Lung (tissue), 12 donors: Measurements from ENCODE around the gene TC2N. TPM values are rescaled to one million over a fixed set of nuclear protein-coding genes. Genes with fewer than 3 reads are reported as not detected.

Experiments
- ATAC-seq: fragments of 200-7000 bp; cut with Tn5 transposase; one replicate; pipeline ENCODE4 v1.9.1; 2020; ENCODE audit warnings: moderate number of reproducible peaks; ENCODE audit not compliant: insufficient read depth, low FRiP score
- DNase-seq, 3 donors: peaks; one replicate each; pipeline ENCODE4 v3.0.0-alpha.2; 2013 to 2017
- H3K27ac ChIP-seq, 2 donors: one replicate each; pipeline ENCODE4 v1.5.1; 2013; ENCODE audit warnings: mild to moderate bottlenecking in 2 of 2, moderate library complexity in 2 of 2, control low read depth in 1 of 2, inconsistent platforms in 1 of 2, low read depth in 1 of 2, low read length in 1 of 2
- H3K27me3 ChIP-seq, 3 donors: one replicate each; pipeline ENCODE4 v1.5.1; 2013; ENCODE audit warnings: low read length in 2 of 3; ENCODE audit not compliant: control insufficient read depth in 3 of 3, insufficient read depth in 3 of 3
- H3K36me3 ChIP-seq, 4 donors: one replicate each; pipeline ENCODE4 v1.5.1; 2013; ENCODE audit warnings: low read length in 4 of 4, mild to moderate bottlenecking in 1 of 4, moderate library complexity in 1 of 4; ENCODE audit not compliant: control insufficient read depth in 4 of 4, insufficient read depth in 4 of 4
- H3K4me1 ChIP-seq, 5 donors: one replicate each; pipeline ENCODE4 v1.5.1; 2013; ENCODE audit warnings: low read length in 5 of 5, mild to moderate bottlenecking in 2 of 5, moderate library complexity in 1 of 5; ENCODE audit not compliant: control insufficient read depth in 5 of 5, insufficient read depth in 5 of 5
- H3K4me3 ChIP-seq: one replicate; pipeline ENCODE4 v1.5.1; 2013; ENCODE audit warnings: mild to moderate bottlenecking, control low read depth, moderate library complexity
- H3K9ac ChIP-seq, 2 donors: one replicate each; pipeline ENCODE4 v1.5.1; 2013; ENCODE audit warnings: low read length in 2 of 2, control low read depth in 1 of 2; ENCODE audit not compliant: insufficient read depth in 1 of 2
- H3K9me3 ChIP-seq, 4 donors: one replicate each; pipeline ENCODE4 v1.5.1; 2013; ENCODE audit warnings: low read length in 3 of 4, mild to moderate bottlenecking in 1 of 4, moderate library complexity in 1 of 4; ENCODE audit not compliant: control insufficient read depth in 4 of 4, insufficient read depth in 3 of 4
- WGBS, 2 donors: extraction: QIAGEN DNeasy Blood & Tissue Kit; methylation state at CpG; one replicate each; pipeline ENCODE4 v1.1.7; 2013; 5-methylcytosine and 5-hydroxymethylcytosine counted together
- polyA plus RNA-seq, 2 donors: library from polyadenylated mRNA; stranded (reverse); fragments of 200-250 nt; gene quantifications; one replicate each; pipeline ENCODE4 v1.2.1, GENCODE V29; 2013
- total RNA-seq, 2 donors: library from RNA; depleted of rRNA in 1 of 2; stranded (reverse); fragments of >200 nt in 1 of 2; gene quantifications; one replicate each; pipeline ENCODE4 v1.2.1, GENCODE V29; 2014 to 2021
- TF ChIP-seq, protein P1 (sequence below): IDR thresholded peaks from 2 replicates; pipeline ENCODE4 v1.5.1; 2012; ENCODE audit warnings: mild to moderate bottlenecking; ENCODE audit errors: control extremely low read depth, extremely low read depth
- donor health status: control.
- donor health status: control.
- donor health status: Bipolar disorder and iron deficiency.
- donor health status: healthy.
- donor health status: DM: yes; HTN: yes; CAD: no.

TC2N gene
- total and polyA plus RNA-seq, 4 donors: 20.4 to 128 (median 43.9) TPM

DNA sequence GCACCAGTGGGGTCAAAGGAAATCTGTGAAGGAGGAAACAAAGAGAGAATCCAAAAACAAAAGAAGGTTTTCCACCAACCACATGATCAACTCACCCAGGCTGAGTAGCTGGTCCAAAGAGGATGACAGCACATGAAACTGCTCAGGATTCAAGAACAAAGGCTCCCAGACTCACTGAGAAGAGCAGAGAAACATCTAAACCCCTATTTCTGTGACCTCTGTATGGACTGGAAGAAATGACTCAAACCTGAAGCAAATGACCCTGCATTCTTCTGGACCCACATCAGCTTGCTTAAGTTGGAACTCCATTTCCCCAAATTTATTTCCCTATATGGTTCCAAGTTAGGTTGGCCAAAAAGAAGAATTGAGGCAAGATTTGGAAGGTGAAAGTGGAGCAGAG, 26.3 kb downstream of the TC2N start:
- Histone ChIP-seq H3K36me3 (no peaks in the 10 kb centered on the region), H3K4me1 (peaks cover 0 to 7% (median 0%) of the 10 kb centered on the region in 5 donors), H3K9me3 (no peaks in the 10 kb centered on the region), H3K4me3 (no peak overlapping the region), H3K27ac (no peak overlapping the region), H3K27me3 (peaks cover 0 to 22% (median 14%) of the 10 kb centered on the region in 3 donors), H3K9ac (no peak overlapping the region)
- no peak for DNase-seq
- ATAC-seq: no peak
- TF ChIP-seq, protein P1, sequence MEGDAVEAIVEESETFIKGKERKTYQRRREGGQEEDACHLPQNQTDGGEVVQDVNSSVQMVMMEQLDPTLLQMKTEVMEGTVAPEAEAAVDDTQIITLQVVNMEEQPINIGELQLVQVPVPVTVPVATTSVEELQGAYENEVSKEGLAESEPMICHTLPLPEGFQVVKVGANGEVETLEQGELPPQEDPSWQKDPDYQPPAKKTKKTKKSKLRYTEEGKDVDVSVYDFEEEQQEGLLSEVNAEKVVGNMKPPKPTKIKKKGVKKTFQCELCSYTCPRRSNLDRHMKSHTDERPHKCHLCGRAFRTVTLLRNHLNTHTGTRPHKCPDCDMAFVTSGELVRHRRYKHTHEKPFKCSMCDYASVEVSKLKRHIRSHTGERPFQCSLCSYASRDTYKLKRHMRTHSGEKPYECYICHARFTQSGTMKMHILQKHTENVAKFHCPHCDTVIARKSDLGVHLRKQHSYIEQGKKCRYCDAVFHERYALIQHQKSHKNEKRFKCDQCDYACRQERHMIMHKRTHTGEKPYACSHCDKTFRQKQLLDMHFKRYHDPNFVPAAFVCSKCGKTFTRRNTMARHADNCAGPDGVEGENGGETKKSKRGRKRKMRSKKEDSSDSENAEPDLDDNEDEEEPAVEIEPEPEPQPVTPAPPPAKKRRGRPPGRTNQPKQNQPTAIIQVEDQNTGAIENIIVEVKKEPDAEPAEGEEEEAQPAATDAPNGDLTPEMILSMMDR: no peak

DNA sequence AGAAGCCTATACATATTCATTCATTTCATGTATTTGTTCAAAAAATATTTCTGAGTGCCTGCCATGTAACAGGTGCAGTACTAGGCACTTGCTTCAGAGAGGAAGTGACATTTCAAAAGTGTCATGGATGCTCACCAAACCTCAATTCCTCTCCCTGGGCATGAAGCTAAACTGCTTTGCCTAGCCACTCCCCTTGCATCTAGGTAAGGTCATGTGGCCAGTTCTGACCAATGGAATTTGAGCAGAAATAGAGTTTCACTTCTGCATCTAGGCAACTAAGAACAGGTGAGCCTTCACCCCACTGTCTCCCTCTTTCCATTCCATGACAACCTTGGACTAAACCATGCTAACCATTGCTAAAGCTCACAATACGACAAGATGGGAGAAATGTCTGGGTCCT, 27.6 kb downstream of the TC2N start:
- Histone ChIP-seq H3K4me3 (no peak overlapping the region), H3K4me1 (peaks cover 0 to 7% (median 0%) of the 10 kb centered on the region in 5 donors), H3K27ac (no peak overlapping the region), H3K9me3 (no peaks in the 10 kb centered on the region), H3K9ac (no peak overlapping the region), H3K36me3 (no peaks in the 10 kb centered on the region), H3K27me3 (peaks cover 0 to 30% (median 20%) of the 10 kb centered on the region in 3 donors)
- TF ChIP-seq, protein P1: no peak
- 97 to 99% methylated on average over 1 of the region's 1 CpG for WGBS, 2 donors
- no peak for ATAC-seq
- DNase-seq: no peak

DNA sequence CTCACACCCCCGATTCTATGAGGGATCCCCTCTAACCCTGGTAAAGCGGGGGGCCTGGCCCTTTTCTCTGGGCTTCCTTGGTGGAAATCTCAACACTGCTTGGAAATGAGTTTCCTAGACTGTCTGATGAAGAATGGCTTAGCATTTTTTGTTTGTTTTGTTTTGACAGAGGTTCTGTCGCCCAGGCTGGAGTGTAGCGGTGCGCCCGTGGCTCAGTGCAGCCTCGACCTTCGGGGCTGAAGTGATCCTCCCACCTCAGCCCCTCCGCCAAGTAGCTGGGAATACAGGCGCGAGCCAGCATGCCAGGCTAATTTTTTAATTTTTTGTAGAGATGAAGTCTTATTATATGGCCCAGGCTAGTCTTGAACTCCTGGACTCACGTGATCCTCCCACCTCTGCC, 30.3 kb downstream of the TC2N start:
- H3K27ac ChIP-seq: peak overlapping the region in 1 of 2 donors; percentile 32
- H3K4me1 ChIP-seq: peaks cover 0 to 7% (median 0%) of the 10 kb centered on the region in 5 donors
- TF ChIP-seq, protein P1: no peak
- ATAC-seq: no peak
- peak overlapping the region in 1 of 2 donors; percentile 17 for H3K9ac ChIP-seq
- no peak for DNase-seq
- no peaks in the 10 kb centered on the region for H3K36me3 ChIP-seq
- WGBS, 2 donors: 62 to 71% methylated on average over 12 of the region's 12 CpGs
- peaks cover 0 to 47% (median 32%) of the 10 kb centered on the region in 3 donors for H3K27me3 ChIP-seq
- H3K9me3 ChIP-seq: no peaks in the 10 kb centered on the region
- no peak overlapping the region for H3K4me3 ChIP-seq
